ENCODE data around the gene GFPT1.

DNA sequence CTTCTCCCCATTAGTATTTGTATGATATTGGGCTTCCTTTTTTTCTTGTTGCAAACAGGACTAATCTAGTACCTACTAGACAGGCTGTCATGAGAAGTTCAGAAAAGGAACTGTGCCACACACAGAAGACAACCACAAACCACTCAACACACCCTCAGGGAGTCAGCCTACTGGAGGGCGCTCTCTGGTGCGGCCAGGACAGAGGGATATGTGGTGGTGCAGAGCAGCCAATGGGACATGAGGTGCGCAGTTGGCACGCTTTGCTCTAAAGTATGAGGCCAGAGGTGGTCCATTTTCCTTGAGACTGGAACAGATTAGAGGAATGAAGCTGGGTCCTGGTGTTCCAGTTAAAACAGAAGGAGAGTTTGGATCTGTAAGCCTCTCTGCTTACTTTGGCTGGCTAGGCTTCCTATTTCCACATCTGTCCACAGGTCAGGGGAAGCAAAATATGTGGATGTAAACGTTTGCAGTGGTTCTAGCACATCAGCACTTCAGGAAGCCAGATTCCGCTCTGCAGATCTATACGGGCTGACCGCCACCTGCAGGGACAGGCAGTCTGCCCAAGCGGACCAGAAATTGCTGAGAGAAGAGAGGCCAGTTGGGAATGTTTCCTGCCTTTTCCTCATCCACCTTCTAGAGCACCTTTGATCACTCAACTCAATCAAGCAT is 114.1 kb downstream of the GFPT1 start:
- TF ChIP-seq CTCF (conservative IDR thresholded peaks at IDR 0.05 in 1 of 2, IDR thresholded peaks at IDR 0.05 in 1 of 2; ENCODE audit: low read depth in 1 of 2, low read length in 2 of 2) (no peak), EZH2 (IDR thresholded peaks at IDR 0.05; ENCODE audit: low read length, missing control alignments) (no peak)

Measured in fibroblast of lung (primary cell).